Ovary (tissue), 9 donors: ENCODE data around the gene METTL18. TPM values are rescaled to one million over a fixed set of nuclear protein-coding genes. Genes with fewer than 3 reads are reported as not detected.

ENCODE experiments used
- DNase-seq, 5 donors: peaks; one replicate each; pipeline ENCODE4 v3.0.0-alpha.2; 2019 to 2020
- H3K27ac ChIP-seq, 2 donors: fragments of 200-600 bp; one replicate each; pipeline versions ENCODE4 v1.5.1 to v1.8.0; 2019 to 2022
- H3K27me3 ChIP-seq: fragments of 200-600 bp; one replicate; pipeline ENCODE4 v1.8.0; 2022
- H3K36me3 ChIP-seq: fragments of 200-600 bp; sonication (generic); one replicate; pipeline ENCODE4 v1.5.1; 2019
- H3K4me1 ChIP-seq: one replicate; pipeline ENCODE4 v1.8.1; 2013; ENCODE audit warnings: mild to moderate bottlenecking, moderate library complexity; ENCODE audit not compliant: insufficient read depth
- H3K4me3 ChIP-seq: fragments of 200-600 bp; sonication (generic); one replicate; pipeline ENCODE4 v1.5.1; 2017
- H3K9me3 ChIP-seq, 2 donors: fragments of 200-600 bp in 1 of 2; sonication (generic) in 1 of 2; one replicate each; pipeline versions ENCODE4 v1.5.1 to v1.8.1; 2013 to 2019; ENCODE audit warnings: mild to moderate bottlenecking in 1 of 2, moderate library complexity in 1 of 2
- CTCF ChIP-seq, 3 donors: fragments of 450-650 bp in 2 of 3; fragments of 200-600 bp in 1 of 3; IDR thresholded peaks; one replicate each; pipeline versions ENCODE4 v1.5.1 to v1.8.0; 2016 to 2022; ENCODE audit warnings: antibody characterized with exemption in 3 of 3, mild to moderate bottlenecking in 1 of 3
- EP300 ChIP-seq: sonication (generic); formaldehyde crosslinking; IDR thresholded peaks from one replicate; pipeline ENCODE4 v1.6.1; 2017; ENCODE audit warnings: antibody characterized with exemption
- POLR2A ChIP-seq: fragments of 450-650 bp; IDR thresholded peaks from one replicate; pipeline ENCODE4 v1.6.1; 2017; ENCODE audit warnings: antibody characterized with exemption, mild to moderate bottlenecking, moderate library complexity
- WGBS, 3 donors: extraction: QIAGEN DNeasy Blood & Tissue Kit in 1 of 3; methylation state at CpG; one replicate each; pipeline versions ENCODE4 v1.1.5 to v1.1.7; 2013 to 2017; 5-methylcytosine and 5-hydroxymethylcytosine counted together
- intact Hi-C, 4 donors: fragments of 100-400 bp; cut with DNase I; formaldehyde crosslinking; loops; one replicate each; pipeline versions ENCODE4 v1.11.0 to v1.15.1; 2022 to 2023
- polyA plus RNA-seq, 2 donors: library from polyadenylated mRNA; stranded (reverse); fragments of 200-250 nt in 1 of 2; fragments of 350-450 nt in 1 of 2; fragmentation: Illumina TruSeq in 1 of 2; extraction: RNeasy Lipid Tissue Mini Kit (QIAGEN cat#74804) in 1 of 2; gene quantifications; one replicate each; pipeline ENCODE4 v1.2.3, GENCODE V29; 2013 to 2014
- total RNA-seq, 7 donors: library from RNA; depleted of rRNA in 2 of 7; stranded (reverse); fragments of >200 nt in 2 of 7; fragmentation: NEBNext Ultra II Directional in 3 of 7; extraction: Animal tissue kit (Norgen Biotek cat#: 25700) in 3 of 7; gene quantifications; one replicate each; pipeline versions ENCODE4 v1.1.0 to v1.2.4, GENCODE V29; 2016 to 2023
- donor health status: DM: no; HTN: no; CAD: no; lungs with moderate emphysema.
- donor health status: DM: no; HTN: no; CAD: no.
- donor health status: Bipolar disorder and iron deficiency.
- donor health status: DM: yes; HTN: yes; CAD: no.
- donor health status: DM: no; HTN: no; CAD: no.
- donor health status: DM: yes; HTN: yes; CAD: no.

Gene METTL18
- total and polyA plus RNA-seq, 9 donors, result 4.0 to 9.5 (median 7.8) TPM

DNA sequence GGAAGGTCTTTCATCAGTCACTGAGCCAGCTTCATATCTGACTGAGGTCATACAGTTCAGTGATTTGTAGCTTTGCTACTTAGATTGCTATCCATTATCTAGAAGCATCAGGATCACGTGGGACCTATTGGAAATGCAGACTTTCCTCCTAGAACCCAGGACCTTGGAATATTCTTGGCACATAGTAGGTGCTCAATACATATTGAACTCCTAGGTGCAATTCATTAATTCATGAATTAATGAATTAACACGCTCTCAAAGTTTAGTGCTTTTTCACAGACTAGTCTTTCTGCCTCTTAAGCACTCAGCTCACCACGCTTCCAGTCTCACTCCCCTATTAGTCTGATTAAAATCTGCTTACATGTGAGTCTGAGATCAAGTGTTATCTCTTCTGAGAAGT, 12.1 kb downstream of the METTL18 start:
- H3K27ac ChIP-seq, result no peak overlapping the region
- DNase-seq, result no peak
- 58 to 67% (median 67%) methylated on average over 3 of the region's 3 CpGs for WGBS, 3 donors
- no peaks in the 10 kb centered on the region for H3K4me1 ChIP-seq
- no peaks in the 10 kb centered on the region for H3K27me3 ChIP-seq
- H3K9me3 ChIP-seq, result peaks cover 0 to 4% of the 10 kb centered on the region in 2 donors
- no peak for TF ChIP-seq CTCF (IDR thresholded peaks at IDR 0.05)
- no peak for TF ChIP-seq EP300
- no peak for TF ChIP-seq POLR2A
- intact Hi-C loops, result no loop called here
- H3K36me3 ChIP-seq, result no peaks in the 10 kb centered on the region
- H3K4me3 ChIP-seq, result no peak overlapping the region

GRCh38 chr1:169779970-169780369, 14.7 kb downstream of the METTL18 start:
- intact Hi-C loops, result no loop called here
- H3K27ac ChIP-seq, result no peak overlapping the region
- no peaks in the 10 kb centered on the region for H3K36me3 ChIP-seq
- no peaks in the 10 kb centered on the region for H3K27me3 ChIP-seq
- H3K4me3 ChIP-seq, result no peak overlapping the region
- no peak for DNase-seq
- peaks cover 0 to under 1% of the 10 kb centered on the region in 2 donors for H3K9me3 ChIP-seq
- H3K4me1 ChIP-seq, result no peaks in the 10 kb centered on the region
- WGBS, 3 donors, result 31 to 33% (median 32%) methylated on average over 4 of the region's 4 CpGs
- TF ChIP-seq POLR2A (no peak), CTCF (IDR thresholded peaks at IDR 0.05) (no peak), EP300 (no peak)

DNA sequence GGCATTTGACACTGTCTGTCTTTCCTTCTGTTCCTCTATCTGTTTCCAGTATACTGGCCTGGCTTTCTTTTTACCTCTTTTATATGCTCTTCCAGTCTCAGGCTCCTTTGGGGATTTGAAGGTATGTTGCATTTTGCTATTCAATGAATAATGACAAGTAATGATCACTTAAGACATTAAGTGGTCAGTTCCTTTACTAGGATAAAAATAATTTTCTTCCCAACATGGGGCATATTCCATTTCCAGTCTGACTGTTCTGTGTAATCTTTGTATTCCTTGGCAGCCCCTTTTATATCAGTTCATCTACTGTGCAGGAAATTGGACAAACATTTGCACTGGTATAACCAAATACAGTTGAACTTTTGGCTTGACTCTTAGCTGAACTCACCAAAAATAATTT, 15.6 kb downstream of the METTL18 start:
- no peaks in the 10 kb centered on the region for H3K4me1 ChIP-seq
- intact Hi-C loops, result no loop called here
- no peaks in the 10 kb centered on the region for H3K36me3 ChIP-seq
- no peaks in the 10 kb centered on the region for H3K9me3 ChIP-seq
- H3K27me3 ChIP-seq, result no peaks in the 10 kb centered on the region
- TF ChIP-seq CTCF (IDR thresholded peaks at IDR 0.05), result no peak
- no peak for TF ChIP-seq EP300
- no peak for TF ChIP-seq POLR2A
- H3K27ac ChIP-seq, result no peak overlapping the region
- no peak for DNase-seq
- H3K4me3 ChIP-seq, result no peak overlapping the region

DNA sequence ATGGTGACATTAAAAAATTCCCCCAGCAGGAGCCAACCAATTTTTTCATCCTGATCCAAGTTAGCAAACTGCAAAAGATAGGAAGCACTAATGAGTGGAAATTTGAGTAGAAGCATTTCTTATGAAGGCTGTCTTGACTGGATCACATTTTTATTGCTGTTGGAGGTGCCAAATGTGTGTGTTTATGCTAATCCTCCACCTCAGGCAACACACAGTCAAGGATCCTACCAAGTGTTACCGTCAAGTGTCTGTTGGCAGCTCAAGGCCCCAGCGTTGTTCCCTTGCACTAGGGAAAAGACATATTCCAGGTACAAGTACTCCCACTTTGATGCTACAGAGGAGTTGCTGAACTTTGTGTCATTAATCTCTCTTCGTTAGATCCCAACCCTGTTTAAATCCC, 18.3 kb downstream of the METTL18 start:
- H3K9me3 ChIP-seq, result no peaks in the 10 kb centered on the region
- TF ChIP-seq CTCF (IDR thresholded peaks at IDR 0.05), result no peak
- TF ChIP-seq EP300, result no peak
- no peak for TF ChIP-seq POLR2A
- H3K4me1 ChIP-seq, result no peaks in the 10 kb centered on the region
- intact Hi-C loops, result no loop called here
- H3K27me3 ChIP-seq, result no peaks in the 10 kb centered on the region
- H3K27ac ChIP-seq, result no peak overlapping the region
- DNase-seq, result no peak
- WGBS, 3 donors, result 12 to 19% (median 18%) methylated on average over 3 of the region's 3 CpGs
- no peaks in the 10 kb centered on the region for H3K36me3 ChIP-seq
- H3K4me3 ChIP-seq, result no peak overlapping the region

DNA sequence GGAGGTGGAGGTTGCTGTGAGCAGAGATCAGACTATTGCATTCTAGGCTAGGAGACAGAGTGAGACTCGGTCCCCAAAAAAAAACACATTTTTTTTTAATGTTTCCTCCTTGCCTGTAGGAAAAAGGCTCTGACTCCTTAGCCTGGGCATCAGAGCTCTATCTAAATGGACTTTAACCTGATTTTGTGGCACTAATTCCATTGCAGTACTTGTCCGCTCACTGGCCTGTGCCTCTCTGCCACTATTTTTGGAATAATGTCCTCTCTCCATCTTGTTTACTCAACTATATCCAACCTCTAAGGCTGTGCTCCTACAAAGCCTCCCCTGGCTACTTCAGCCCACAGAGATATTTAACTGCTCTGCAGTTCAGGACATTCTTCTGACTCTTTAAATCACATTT, 26.5 kb downstream of the METTL18 start:
- no peak for TF ChIP-seq CTCF (IDR thresholded peaks at IDR 0.05)
- TF ChIP-seq EP300, result no peak
- TF ChIP-seq POLR2A, result no peak
- no peaks in the 10 kb centered on the region for H3K27me3 ChIP-seq

More for the DNA sequence above, 26.5 kb downstream of the METTL18 start:
- WGBS, 3 donors, result 83 to 88% (median 85%) methylated on average over 2 of the region's 2 CpGs
- Histone ChIP-seq H3K4me1 (no peaks in the 10 kb centered on the region), H3K4me3 (no peak overlapping the region), H3K9me3 (no peaks in the 10 kb centered on the region), H3K27ac (no peak overlapping the region), H3K36me3 (no peaks in the 10 kb centered on the region)
- DNase-seq, result no peak
- intact Hi-C loops, result no loop called here
